Activated CD4-positive, alpha-beta T cell treated with anti-CD3 and anti-CD28 coated beads, Interleukin-2, Interleukin-4, amounts not matched to agents 100 ng/mL and 50 ng/mL, durations not matched to agents 16 hours and 8 hours (primary cell): ENCODE measurements around the gene MAP2.

Source experiments
- DNase-seq: peaks from one replicate; pipeline ENCODE4 v3.0.0-alpha.2; 2020; ENCODE audit warnings: low spot score

MAP2 gene

DNA sequence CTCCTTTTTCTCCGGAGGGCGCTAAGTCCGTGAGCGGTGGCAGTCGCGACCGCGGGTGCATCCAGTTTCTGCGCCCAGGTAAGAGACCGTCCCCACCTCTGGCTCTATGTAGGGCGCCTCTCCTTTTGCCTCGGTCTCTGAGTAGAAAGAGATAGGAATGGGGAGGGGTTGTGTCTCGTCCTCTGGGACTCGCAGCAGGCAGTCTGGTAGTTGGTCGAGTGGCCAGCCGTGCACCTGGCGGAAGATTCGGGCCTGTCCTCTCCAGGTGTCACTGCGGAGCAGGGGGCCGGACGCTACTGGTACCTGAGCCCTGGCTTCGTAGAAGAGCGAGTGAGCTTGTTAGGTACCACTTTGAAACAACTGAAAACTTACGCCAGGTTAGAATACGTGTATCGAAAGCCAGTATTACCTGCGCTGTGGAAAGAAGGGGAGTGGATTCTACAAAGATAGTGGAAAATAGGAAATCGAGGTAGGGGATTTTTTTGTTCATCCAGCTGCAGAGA lies 403 bp downstream of the MAP2 start:
- no peak for DNase-seq

DNA sequence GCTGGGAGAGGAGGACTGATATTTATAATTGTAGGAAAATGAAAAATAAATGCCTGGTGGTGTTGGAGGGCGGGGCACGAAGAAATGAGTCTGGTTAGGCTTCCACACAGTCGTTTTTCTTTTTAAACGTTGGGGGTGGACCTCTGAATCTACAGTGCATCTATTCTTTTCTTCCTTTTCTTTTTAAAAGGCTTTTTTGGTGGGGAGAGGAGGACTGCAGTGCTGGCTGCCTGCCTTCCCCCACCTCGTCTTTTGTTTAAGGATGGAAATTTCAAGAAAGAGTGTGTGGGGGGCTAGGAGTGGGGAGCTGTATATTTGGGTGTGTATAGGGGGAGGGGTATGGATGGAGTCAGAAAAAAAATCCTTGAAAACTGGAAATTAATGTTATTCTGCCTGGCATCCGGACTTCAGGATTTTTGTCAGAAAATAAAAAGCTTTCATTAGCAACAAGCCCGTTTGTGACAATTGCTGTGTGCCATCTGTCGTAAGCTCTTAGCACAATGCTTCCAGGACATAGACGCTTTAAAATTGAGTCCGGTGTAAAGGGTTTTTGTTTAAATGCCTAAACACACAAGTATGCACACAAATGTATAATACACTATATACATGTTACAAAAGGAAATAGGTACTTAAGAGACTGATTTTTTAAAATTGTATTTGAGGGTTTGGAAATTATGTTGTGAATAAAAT lies 1.1 kb downstream of the MAP2 start:
- no peak for DNase-seq

DNA sequence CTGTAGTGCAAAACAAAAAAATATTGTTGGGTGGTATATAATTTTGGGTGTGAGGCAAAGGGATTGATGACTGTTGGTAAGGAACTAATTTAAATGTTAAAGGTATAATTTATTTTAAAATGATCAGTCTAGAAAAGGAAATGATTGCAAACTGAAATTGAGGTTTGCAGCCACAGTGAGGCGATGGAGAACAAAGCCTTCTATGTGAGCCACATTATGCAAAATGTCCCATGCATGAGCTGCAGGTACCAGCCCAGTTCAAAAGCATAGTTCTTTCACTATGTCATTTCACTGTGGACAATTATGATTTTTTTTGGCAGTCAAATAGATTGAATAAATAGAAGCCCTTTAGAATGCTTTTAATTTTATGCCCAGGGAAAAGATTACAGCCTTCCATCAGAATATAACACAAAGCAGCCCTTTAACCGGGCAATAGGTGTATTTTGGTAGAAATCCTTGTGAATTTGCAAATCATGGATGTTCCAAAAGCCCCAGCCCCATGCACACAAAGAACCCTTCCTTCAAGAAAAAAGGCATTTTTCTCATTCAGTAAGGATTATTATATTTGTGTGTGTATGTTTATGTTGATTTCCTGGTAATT lies 1.7 kb downstream of the MAP2 start:
- no peak for DNase-seq

DNA sequence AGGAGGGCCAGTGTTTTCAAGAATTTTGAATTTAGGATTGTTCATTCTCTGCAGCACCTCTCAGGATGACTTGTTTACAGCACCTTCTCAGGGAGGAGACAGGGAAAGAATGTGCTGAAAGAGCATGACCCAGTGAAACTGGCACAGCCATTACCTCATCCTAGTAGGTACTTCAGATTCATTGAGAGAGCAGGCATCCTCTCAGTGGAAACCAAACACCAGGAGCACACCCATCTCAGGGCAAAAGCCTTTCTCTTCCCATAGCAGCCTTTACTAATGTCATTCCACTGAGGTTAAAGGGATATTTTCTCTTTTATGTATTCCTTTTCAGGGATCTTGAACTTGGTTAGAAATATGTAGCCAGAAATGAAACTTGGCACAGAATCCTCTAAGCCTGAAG lies 2.6 kb downstream of the MAP2 start:
- DNase-seq: no peak

DNA sequence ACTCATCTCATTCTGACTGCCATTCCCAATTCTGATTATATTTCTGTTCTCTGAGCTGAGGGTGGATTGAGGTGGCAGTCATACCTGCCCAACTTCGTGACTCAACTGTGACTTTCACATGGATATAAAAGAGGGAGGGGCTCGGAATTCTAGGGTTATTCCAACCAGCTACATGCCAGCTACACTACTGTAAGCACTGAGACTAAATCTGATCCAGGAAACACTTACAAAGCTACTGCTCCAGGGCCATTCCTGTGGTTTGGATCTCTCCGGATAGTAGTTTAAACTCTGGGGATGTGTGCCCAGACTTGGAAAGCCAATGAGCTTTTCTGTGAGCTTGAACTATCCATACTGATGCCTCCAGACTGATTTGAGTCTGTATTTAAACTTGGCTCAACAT lies 7.9 kb downstream of the MAP2 start:
- DNase-seq: no peak

DNA sequence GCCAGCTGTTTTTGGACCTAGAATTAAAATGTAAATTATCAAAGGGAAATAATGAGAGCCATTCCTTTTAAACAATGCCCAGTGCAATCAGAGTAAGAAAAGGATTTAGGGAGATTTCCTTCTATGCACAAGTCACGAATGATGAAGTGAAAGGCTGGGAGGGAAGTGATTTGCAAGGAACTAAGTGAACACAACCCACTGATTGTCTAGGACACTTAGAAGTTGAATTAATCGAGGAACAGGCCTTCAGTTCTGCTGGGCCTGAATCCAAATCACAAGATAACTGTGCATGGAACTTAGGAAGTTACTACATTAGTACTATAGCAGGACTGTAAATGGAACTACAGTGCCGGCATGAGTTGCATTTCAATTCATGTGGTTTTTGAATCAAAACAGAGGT lies 17.7 kb downstream of the MAP2 start:
- DNase-seq: no peak

DNA sequence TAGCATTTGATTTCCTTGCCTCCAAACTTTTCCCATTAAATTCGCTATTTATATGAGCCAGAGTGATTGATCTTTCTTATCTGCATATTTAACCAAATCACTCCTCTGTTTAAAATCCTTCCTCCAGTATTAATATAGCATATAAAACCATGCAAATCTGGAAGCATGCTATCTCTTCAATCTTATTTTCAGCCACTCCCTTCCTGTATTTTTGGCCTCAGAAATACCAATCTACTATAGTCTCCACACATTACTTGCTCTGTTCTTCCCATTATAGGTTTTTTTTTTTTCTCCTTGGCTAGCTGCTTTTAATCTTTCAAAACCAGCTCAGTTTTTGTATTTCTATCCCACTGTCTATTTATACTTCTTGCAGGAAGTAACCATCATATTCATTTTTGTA lies 19.1 kb downstream of the MAP2 start:
- DNase-seq: no peak

DNA sequence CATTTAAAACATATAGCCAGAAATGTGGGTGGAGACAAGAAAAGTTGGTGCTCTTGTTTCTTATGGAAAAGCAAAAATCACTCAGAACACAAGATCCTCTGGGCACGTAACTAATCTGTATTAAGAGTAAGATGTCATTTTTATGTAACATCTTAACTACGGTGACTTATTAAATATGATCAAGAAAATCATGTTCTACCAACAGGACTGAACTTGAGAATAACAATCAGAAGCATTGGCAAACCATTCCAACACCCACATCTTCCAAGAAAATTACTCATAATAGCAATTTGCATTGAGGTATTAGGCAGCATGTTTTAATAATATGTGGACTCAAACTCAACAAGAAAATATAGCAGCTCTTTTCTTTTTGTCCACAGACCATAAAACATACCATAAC lies 21.6 kb downstream of the MAP2 start:
- DNase-seq: no peak

DNA sequence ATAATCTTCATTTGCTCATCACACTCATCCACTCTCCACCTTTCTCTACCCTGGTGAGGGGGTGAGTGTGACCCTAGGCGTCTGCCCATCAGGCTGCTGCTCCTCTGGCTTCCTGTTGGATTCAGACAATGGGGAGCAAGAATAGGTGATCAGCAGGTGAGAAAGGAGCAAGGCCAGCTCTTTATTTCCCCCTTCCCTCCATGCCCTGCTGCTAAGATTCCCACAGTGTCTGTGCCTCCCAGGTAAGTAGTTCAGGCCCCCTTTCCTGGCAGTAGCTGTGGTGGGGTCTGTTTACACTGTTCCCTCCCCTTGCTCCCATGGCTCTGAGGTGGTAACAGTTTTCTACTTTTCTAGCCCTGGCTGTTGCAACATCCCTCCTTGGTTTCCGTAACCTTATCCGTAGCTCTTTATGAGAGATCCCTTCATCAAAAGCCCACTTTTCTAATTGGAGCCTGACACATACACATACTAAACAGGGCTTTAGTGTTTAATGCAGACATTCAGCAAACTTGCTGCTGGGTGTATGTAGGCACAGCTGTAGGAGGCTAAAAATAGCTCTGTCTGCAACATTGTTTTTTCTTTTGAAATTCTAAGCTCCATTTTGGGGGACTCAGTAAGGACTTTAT lies 27.5 kb downstream of the MAP2 start:
- DNase-seq: no peak

DNA sequence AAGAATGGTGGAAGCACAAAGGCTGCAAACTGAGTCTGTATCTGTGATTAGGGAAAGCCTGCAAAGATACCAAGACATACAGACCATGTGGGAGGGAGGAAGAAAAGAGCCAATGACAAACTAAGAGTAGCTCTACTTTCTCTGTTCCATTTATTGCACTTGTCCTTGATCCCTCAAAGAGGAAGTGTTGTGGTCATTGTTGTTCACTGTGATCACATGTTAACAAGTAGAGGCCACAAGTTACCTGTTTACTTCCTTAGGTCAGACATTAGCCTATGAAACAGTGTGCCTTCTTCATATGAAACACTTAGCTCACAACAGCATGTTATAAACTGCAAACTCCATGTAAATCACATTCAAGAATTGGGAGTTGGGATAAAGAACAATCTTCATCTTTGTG lies 32.6 kb downstream of the MAP2 start:
- DNase-seq: no peak

DNA sequence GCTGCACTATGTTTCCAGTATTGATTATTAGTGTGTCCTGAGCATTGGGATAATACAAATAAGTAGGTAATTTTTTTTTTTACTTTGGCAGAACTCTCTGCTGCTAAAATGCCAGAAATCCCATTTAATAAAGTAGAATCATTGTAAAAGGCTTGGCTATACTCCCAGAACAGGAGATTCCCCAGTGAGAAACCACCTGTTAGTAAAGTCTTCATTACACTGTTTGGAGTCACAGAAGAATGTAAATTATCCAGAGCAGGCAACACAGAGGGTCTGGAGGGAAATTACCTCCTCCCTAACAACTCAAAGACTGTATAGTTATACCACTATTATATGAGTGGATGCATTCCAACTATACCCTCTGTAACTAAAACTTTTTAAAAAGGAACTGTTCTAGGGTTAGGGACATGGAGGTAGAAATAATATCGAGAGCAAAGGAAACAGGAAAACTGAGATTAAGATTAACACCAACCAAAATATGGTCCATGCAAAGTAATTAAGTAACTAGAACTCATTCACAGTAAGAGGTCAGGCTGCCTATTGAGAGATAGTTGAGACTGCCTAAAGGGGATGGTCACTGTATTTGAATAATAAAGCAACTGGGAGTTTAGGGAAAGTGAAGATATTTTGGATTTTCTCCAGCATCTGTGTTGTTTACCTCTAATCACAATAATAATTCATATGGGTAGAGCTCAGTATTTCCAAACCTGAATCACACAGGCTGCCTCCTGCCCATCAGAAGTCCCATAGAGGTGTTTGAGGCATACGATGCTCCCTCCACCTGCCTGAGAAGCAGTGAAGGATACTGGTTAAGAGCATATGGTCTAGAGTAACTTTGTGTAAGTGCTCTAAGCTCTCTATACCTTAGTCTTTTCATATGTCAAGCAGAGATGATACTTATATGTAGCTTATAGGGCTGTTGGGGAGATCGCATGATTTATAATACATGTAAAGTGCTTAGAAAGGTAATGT lies 34.4 kb downstream of the MAP2 start:
- DNase-seq: no peak

DNA sequence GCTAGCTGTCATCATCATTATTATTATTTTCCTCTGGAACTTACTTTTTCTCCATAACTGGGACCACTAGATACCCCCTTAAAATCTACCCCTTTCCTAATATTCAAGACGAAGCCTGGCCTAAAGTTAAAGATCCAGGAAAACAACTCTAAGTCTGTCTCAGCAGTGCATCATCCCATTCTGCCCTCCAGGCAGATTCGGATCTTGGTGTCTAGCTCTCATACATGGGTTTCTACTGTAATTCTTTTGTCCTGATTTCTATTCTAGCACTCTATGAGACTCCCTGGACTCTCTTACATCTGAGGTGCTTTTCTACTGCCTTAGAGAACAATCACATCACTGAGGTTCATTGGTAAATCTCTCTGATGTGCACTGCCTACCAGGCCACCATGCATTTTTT lies 35.5 kb downstream of the MAP2 start:
- no peak for DNase-seq

DNA sequence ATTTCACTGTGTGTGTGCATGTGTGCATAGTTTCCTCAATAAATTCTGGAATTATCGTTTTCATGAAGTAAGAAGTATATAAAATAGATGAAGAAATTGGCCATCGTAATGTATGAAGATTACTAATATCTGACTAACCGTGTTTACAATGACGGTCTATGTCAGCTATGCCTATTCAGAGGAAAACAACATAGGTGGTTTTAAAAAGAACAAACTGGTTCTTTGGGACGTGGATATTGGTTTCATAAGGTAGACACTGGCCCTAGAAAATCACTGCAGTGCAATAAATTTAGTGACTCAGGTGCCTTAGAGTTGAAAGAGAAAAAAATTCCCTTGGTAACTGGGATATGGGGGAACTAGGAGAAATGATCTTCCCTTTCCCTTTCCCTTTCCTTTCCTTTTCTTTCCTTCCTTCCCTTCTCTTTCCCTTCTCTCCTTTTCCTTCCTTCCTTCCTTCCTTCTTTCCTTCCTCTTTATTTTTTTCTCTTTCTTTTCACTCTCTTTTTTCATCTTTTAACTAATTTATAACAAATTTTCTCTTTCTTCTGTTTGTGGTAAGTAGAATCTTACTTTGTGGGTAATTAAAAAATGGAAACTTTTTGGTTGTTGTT lies 36.4 kb downstream of the MAP2 start:
- no peak for DNase-seq

DNA sequence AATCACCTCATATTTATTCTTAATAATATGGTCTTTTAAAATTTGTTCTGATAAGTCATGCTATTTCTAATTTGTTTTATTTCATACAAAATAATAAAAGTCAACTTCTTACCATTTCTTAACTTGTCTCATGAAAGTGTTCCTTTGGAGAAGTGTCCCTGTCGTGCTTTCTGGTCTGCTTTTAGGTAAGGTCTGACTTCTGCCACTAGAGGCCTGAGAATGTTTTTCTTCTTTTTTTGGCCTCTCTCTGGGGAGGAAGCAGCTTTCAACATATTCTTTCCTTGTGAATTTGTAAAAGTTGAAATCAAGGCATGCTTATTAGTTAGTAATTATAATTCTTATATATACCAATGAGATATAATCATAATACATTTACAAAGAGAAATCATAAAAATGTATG lies 39.4 kb downstream of the MAP2 start:
- DNase-seq: no peak

DNA sequence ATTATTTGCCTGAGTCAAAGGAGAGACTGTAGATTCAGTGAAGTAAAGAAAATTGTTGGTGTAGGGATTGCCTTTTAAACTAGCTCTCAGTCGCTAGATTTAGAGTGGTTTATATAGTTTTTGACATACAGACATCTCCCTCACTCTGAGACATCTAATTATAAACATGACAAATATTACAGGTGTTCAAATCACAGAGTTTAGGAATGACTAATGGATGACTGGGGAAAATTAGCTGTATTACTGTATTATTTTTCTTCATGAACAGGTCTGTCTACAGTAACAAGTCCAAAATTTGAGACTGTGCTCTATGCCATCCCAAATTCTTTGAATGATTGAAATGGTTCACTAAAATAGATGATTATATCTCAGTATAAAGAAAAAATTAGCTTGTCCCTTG lies 40.0 kb downstream of the MAP2 start:
- DNase-seq: no peak

DNA sequence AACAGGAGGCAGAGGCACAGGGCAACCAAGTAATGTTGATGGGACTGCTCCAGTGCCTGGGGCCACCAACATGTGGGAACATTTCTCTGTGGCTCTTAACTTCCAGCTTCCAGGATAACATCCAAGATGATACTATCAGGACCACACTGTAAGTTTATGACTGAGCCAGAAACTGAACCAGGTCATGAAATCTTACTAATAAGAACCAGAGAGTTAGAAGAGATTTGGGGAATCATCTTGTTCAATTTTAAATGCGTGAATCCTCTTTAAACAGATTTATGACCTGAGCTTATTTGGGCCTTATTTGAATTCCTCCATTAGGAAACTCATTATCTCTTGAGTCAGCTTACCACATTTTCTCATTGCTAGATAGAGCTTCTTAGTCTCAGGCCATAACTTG lies 45.0 kb downstream of the MAP2 start:
- no peak for DNase-seq

DNA sequence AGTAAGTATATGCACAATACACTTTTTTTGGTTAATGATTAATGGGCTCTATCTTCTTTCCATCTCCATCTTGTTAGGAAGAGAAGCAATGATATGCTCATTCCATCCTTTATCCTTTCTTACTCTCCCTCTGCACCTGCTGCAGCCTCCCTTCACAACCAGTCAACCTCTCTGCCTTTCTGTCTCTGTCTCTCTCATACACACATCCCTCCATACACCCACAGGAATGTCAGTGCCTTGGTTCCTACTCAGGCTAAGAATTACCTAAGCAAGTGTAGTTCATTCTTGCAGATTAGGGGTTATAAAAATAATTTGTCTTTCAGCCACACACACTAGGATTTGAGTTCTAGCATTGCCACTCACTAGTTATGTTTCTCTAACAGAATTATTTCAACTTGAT lies 45.6 kb downstream of the MAP2 start:
- DNase-seq: no peak

DNA sequence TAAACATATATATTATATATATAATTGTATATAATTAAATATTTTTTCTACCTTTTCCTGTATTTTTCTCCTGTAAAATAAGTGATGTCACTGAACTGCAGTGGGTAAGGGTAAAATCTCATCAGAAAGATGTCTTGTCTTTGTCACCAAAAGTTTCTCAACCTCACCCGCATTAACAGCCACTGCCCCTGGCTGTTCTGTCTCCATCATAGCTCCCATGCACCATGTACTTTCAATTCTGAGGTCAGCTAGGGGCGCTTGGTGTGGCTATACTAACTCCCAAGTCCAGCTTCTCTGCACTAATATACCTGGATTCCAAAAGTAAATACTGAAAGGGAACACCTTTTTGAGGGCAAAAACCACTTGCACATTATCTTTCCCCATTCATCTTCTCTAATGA lies 46.6 kb downstream of the MAP2 start:
- no peak for DNase-seq

DNA sequence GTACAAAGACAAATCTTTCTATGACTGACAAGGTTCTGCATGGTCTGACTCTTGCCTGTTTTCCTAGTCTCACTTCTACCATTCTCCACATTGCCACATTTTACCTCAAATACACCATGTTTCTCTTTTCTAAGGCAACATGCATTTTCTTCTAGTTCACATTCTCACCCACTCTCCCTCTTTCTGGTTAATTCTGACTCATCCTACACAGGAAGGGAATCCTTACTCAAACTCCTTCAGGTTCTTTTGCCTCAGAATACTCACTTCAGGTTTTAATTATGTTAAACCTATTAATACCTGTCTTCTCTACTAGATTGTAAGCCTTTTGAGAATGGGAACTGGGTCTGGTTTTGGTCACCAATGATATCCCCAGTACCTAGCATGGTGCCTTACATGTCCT lies 47.2 kb downstream of the MAP2 start:
- no peak for DNase-seq

DNA sequence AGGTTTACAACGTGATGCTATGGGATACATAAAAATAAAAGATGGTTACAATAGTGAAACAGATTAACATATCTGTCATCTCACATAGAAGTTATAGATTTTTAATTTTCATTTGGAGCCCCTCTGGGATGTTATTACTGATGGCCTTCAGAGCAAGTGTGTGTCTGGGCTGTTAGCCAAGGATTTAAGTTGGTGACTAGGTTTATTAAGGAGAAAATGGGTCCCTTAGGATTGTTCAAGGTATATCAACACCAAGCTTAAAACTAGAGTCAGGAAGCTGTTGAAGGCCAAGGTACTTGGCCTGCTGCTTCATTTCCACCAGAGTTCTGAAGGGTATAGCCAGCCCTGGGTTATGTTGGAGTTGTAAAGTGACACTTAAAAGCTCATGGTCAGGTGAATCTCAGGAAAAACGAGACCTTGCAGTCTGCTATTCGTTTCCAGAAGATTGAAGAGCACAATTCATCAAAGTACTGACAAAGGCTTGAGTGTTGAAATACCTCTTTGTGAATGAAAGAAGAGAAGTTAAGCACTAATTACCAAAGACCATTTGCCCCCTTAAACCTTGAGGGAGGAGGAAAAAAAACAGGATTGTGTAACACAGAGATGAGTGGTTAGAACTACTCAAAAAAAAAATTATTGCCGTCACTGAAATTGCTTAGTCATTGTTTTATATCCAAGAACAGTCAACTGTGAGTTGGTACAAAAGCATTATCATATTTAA lies 48.4 kb downstream of the MAP2 start:
- no peak for DNase-seq

DNA sequence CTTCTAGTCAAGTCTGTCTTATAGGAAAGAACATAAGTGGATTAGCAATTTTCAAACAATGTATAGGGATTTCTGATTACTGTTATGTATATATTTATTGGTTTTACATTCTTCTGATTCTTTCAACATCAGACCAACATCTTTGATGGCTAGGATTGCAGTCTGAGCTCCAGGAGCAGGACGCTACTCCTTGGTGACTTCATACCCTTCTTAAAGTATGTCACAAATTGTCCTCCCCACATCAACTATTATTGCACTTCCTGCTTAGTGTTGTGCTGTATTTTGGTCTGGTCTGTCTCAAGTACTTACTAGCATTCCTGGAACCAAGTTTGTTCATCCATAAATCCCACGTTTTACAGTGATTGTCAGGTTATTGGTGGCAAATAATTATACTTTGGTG lies 49.0 kb downstream of the MAP2 start:
- DNase-seq: no peak
